ENCODE results near the gene PTPRN2. TPM values are rescaled to one million over a fixed set of nuclear protein-coding genes. Genes with fewer than 3 reads are reported as not detected.

Gene PTPRN2
- total RNA-seq, 3 donors from 2014 or later, result 0.43 to 0.66 (median 0.63) TPM

- H3K36me3 Mint-ChIP-seq (ENCODE audit: insufficient read depth), result no peaks in the 10 kb centered on the region
- ATAC-seq (no peak), DNase-seq (no peak)
- no peaks in the 10 kb centered on the region for H3K27me3 Mint-ChIP-seq (ENCODE audit: low read depth)
- H3K4me3 Mint-ChIP-seq, result no peak overlapping the region
- no peaks in the 10 kb centered on the region for H3K9me3 Mint-ChIP-seq
- H3K4me1 Mint-ChIP-seq (ENCODE audit: low read depth), result no peaks in the 10 kb centered on the region
Observed at GRCh38 chr7:158487631-158488151, 99.9 kb downstream of the PTPRN2 start.

GRCh38 chr7:158486919-158487318, 100.7 kb downstream of the PTPRN2 start:
- ATAC-seq (no peak), DNase-seq (no peak)
- H3K27me3 Mint-ChIP-seq (ENCODE audit: low read depth), result no peaks in the 10 kb centered on the region
- no peaks in the 10 kb centered on the region for H3K4me1 Mint-ChIP-seq (ENCODE audit: low read depth)
- no peak overlapping the region for H3K4me3 Mint-ChIP-seq
- H3K36me3 Mint-ChIP-seq (ENCODE audit: insufficient read depth), result no peaks in the 10 kb centered on the region
- no peaks in the 10 kb centered on the region for H3K9me3 Mint-ChIP-seq

GRCh38 chr7:158484801-158485531, 102.7 kb downstream of the PTPRN2 start:
- no peaks in the 10 kb centered on the region for H3K4me1 Mint-ChIP-seq (ENCODE audit: low read depth)
- no peak overlapping the region for H3K4me3 Mint-ChIP-seq
- ATAC-seq (no peak), DNase-seq (no peak)
- no peaks in the 10 kb centered on the region for H3K9me3 Mint-ChIP-seq
- H3K27me3 Mint-ChIP-seq (ENCODE audit: low read depth), result no peaks in the 10 kb centered on the region
- H3K36me3 Mint-ChIP-seq (ENCODE audit: insufficient read depth), result no peaks in the 10 kb centered on the region

- Mint-ChIP-seq H3K36me3 (ENCODE audit: insufficient read depth) (no peaks in the 10 kb centered on the region), H3K4me1 (ENCODE audit: low read depth) (no peaks in the 10 kb centered on the region), H3K27me3 (ENCODE audit: low read depth) (no peaks in the 10 kb centered on the region), H3K9me3 (no peaks in the 10 kb centered on the region), H3K4me3 (no peak overlapping the region)
- no peak for DNase-seq
- no peak for ATAC-seq
Observed at GRCh38 chr7:158482480-158482879, 105.1 kb downstream of the PTPRN2 start.

- no peak for ATAC-seq
- no peak for DNase-seq
- no peaks in the 10 kb centered on the region for H3K9me3 Mint-ChIP-seq
- no peaks in the 10 kb centered on the region for H3K4me1 Mint-ChIP-seq (ENCODE audit: low read depth)
- peaks cover 5% of the 10 kb centered on the region for H3K27me3 Mint-ChIP-seq (ENCODE audit: low read depth)
- no peak overlapping the region for H3K4me3 Mint-ChIP-seq
- no peaks in the 10 kb centered on the region for H3K36me3 Mint-ChIP-seq (ENCODE audit: insufficient read depth)
Observed at GRCh38 chr7:158479664-158480025, 108.0 kb downstream of the PTPRN2 start.

- ATAC-seq (no peak), DNase-seq (no peak)
- H3K9me3 Mint-ChIP-seq, result no peaks in the 10 kb centered on the region
- H3K27me3 Mint-ChIP-seq (ENCODE audit: low read depth), result peaks cover 5% of the 10 kb centered on the region
- no peaks in the 10 kb centered on the region for H3K4me1 Mint-ChIP-seq (ENCODE audit: low read depth)
- H3K36me3 Mint-ChIP-seq (ENCODE audit: insufficient read depth), result no peaks in the 10 kb centered on the region
- no peak overlapping the region for H3K4me3 Mint-ChIP-seq
Observed at GRCh38 chr7:158479021-158479663, 108.5 kb downstream of the PTPRN2 start.

GRCh38 chr7:158477866-158478265, 109.8 kb downstream of the PTPRN2 start:
- ATAC-seq, result no peak
- Mint-ChIP-seq H3K4me1 (ENCODE audit: low read depth) (no peaks in the 10 kb centered on the region), H3K27me3 (ENCODE audit: low read depth) (peaks cover 8% of the 10 kb centered on the region), H3K36me3 (ENCODE audit: insufficient read depth) (no peaks in the 10 kb centered on the region), H3K9me3 (no peaks in the 10 kb centered on the region), H3K4me3 (no peak overlapping the region)
- no peak for DNase-seq

GRCh38 chr7:158476331-158476932, 111.2 kb downstream of the PTPRN2 start:
- no peaks in the 10 kb centered on the region for H3K36me3 Mint-ChIP-seq (ENCODE audit: insufficient read depth)
- no peaks in the 10 kb centered on the region for H3K4me1 Mint-ChIP-seq (ENCODE audit: low read depth)
- no peak for DNase-seq
- H3K27me3 Mint-ChIP-seq (ENCODE audit: low read depth), result peaks cover 10% of the 10 kb centered on the region
- no peak for ATAC-seq
- H3K9me3 Mint-ChIP-seq, result no peaks in the 10 kb centered on the region
- H3K4me3 Mint-ChIP-seq, result no peak overlapping the region

GRCh38 chr7:158475679-158476052, 112.0 kb downstream of the PTPRN2 start:
- H3K9me3 Mint-ChIP-seq, result no peaks in the 10 kb centered on the region
- H3K27me3 Mint-ChIP-seq (ENCODE audit: low read depth), result peaks cover 10% of the 10 kb centered on the region
- no peak for DNase-seq
- no peak for ATAC-seq
- no peak overlapping the region for H3K4me3 Mint-ChIP-seq
- H3K36me3 Mint-ChIP-seq (ENCODE audit: insufficient read depth), result no peaks in the 10 kb centered on the region
- no peaks in the 10 kb centered on the region for H3K4me1 Mint-ChIP-seq (ENCODE audit: low read depth)

- no peak for DNase-seq
- no peak for ATAC-seq
- Mint-ChIP-seq H3K27me3 (ENCODE audit: low read depth) (peaks cover 10% of the 10 kb centered on the region), H3K4me3 (no peak overlapping the region), H3K4me1 (ENCODE audit: low read depth) (no peaks in the 10 kb centered on the region), H3K36me3 (ENCODE audit: insufficient read depth) (no peaks in the 10 kb centered on the region), H3K9me3 (no peaks in the 10 kb centered on the region)
Observed at GRCh38 chr7:158475036-158475678, 112.5 kb downstream of the PTPRN2 start.

GRCh38 chr7:158474488-158474887, 113.1 kb downstream of the PTPRN2 start:
- Mint-ChIP-seq H3K4me3 (no peak overlapping the region), H3K4me1 (ENCODE audit: low read depth) (no peaks in the 10 kb centered on the region), H3K27me3 (ENCODE audit: low read depth) (peaks cover 12% of the 10 kb centered on the region), H3K36me3 (ENCODE audit: insufficient read depth) (no peaks in the 10 kb centered on the region), H3K9me3 (no peaks in the 10 kb centered on the region)
- ATAC-seq (no peak), DNase-seq (no peak)

GRCh38 chr7:158473946-158474345, 113.7 kb downstream of the PTPRN2 start:
- H3K4me3 Mint-ChIP-seq, result no peak overlapping the region
- no peak for ATAC-seq
- DNase-seq, result no peak
- peaks cover 13% of the 10 kb centered on the region for H3K27me3 Mint-ChIP-seq (ENCODE audit: low read depth)
- H3K9me3 Mint-ChIP-seq, result no peaks in the 10 kb centered on the region
- H3K36me3 Mint-ChIP-seq (ENCODE audit: insufficient read depth), result no peaks in the 10 kb centered on the region
- H3K4me1 Mint-ChIP-seq (ENCODE audit: low read depth), result no peaks in the 10 kb centered on the region

- Mint-ChIP-seq H3K4me3 (no peak overlapping the region), H3K4me1 (ENCODE audit: low read depth) (no peaks in the 10 kb centered on the region), H3K27me3 (ENCODE audit: low read depth) (peaks cover 17% of the 10 kb centered on the region), H3K36me3 (ENCODE audit: insufficient read depth) (no peaks in the 10 kb centered on the region), H3K9me3 (no peaks in the 10 kb centered on the region)
- ATAC-seq (no peak), DNase-seq (no peak)
Observed at GRCh38 chr7:158473221-158473620, 114.4 kb downstream of the PTPRN2 start.

- Mint-ChIP-seq H3K27me3 (ENCODE audit: low read depth) (peaks cover 17% of the 10 kb centered on the region), H3K36me3 (ENCODE audit: insufficient read depth) (no peaks in the 10 kb centered on the region)
- no peak for DNase-seq
Observed at GRCh38 chr7:158472596-158472995, 115.0 kb downstream of the PTPRN2 start.

More at GRCh38 chr7:158472596-158472995, 115.0 kb downstream of the PTPRN2 start:
- no peak overlapping the region for H3K4me3 Mint-ChIP-seq
- no peaks in the 10 kb centered on the region for H3K9me3 Mint-ChIP-seq
- ATAC-seq, result no peak
- no peaks in the 10 kb centered on the region for H3K4me1 Mint-ChIP-seq (ENCODE audit: low read depth)

All from activated T-cell treated with anti-CD3 and anti-CD28 coated beads, Interleukin-2, amount 50 U/mL, for 4 hours (primary cell).